Stomach (tissue), 9 donors: Measurements from ENCODE around the gene RAB30. TPM values are rescaled to one million over a fixed set of nuclear protein-coding genes. Genes with fewer than 3 reads are reported as not detected.

ENCODE experiments used
- DNase-seq, 2 donors: peaks; one replicate each; pipeline versions ENCODE4 v3.0.0 to v3.0.0-alpha.2; 2013 to 2019
- H3K27ac ChIP-seq, 5 donors: fragments of 200-600 bp in 4 of 5; sonication (generic) in 4 of 5; one replicate each; pipeline ENCODE4 v1.5.1; 2013 to 2019; ENCODE audit warnings: mild to moderate bottlenecking in 1 of 5, moderate library complexity in 1 of 5
- H3K27me3 ChIP-seq, 3 donors: fragments of 200-600 bp; sonication (generic); one replicate each; pipeline ENCODE4 v1.5.1; 2017 to 2019; ENCODE audit warnings: mixed run types in 1 of 3
- H3K36me3 ChIP-seq, 4 donors: fragments of 200-600 bp; sonication (generic); 1 replicate in 3 of 4; 2 replicates in 1 of 4; pipeline ENCODE4 v1.5.1; 2016 to 2019
- H3K4me1 ChIP-seq, 4 donors: fragments of 200-600 bp; sonication (generic); one replicate each; pipeline ENCODE4 v1.5.1; 2016 to 2019
- H3K4me3 ChIP-seq, 4 donors: fragments of 200-600 bp; sonication (generic) in 3 of 4; one replicate each; pipeline ENCODE4 v1.5.1; 2016 to 2019; ENCODE audit warnings: mild to moderate bottlenecking in 1 of 4
- H3K9me3 ChIP-seq, 4 donors: fragments of 200-600 bp; sonication (generic); one replicate each; pipeline ENCODE4 v1.5.1; 2016 to 2019
- CTCF ChIP-seq, 7 experiments: fragments of 450-650 bp in 4 of 7; fragments of 200-600 bp in 3 of 7; sonication (generic) in 3 of 7; IDR thresholded peaks; one replicate each; pipeline ENCODE4 v1.5.1; 2016 to 2019; ENCODE audit warnings: antibody characterized with exemption in 7 of 7, control low read depth in 2 of 7, mild to moderate bottlenecking in 1 of 7
- EP300 ChIP-seq: sonication (generic); formaldehyde crosslinking; IDR thresholded peaks from one replicate; pipeline ENCODE4 v1.6.1; 2017; ENCODE audit warnings: antibody characterized with exemption
- POLR2A ChIP-seq, 4 donors: fragments of 450-650 bp; IDR thresholded peaks; one replicate each; pipeline ENCODE4 v1.6.1; 2016; ENCODE audit warnings: antibody characterized with exemption in 4 of 4, control low read depth in 2 of 4, mild to moderate bottlenecking in 1 of 4, moderate library complexity in 1 of 4
- POLR2AphosphoS5 ChIP-seq, 3 donors: sonication (generic); formaldehyde crosslinking; IDR thresholded peaks; one replicate each; pipeline ENCODE4 v1.6.1; 2016; ENCODE audit warnings: antibody characterized with exemption in 3 of 3
- WGBS, 5 donors: extraction: QIAGEN DNeasy Blood & Tissue Kit in 3 of 5; methylation state at CpG; one replicate each; pipeline versions ENCODE4 v1.1.5 to v1.1.7; 2013 to 2018; 5-methylcytosine and 5-hydroxymethylcytosine counted together
- intact Hi-C: fragments of 100-400 bp; cut with DNase I; formaldehyde crosslinking; loops from one replicate; pipeline ENCODE4 v1.15.1; 2023; ENCODE audit warnings: low total_unique reads
- polyA plus RNA-seq, 3 donors: library from polyadenylated mRNA; stranded (reverse); fragments of 200-250 nt; gene quantifications; one replicate each; pipeline ENCODE4 v1.2.3, GENCODE V29; 2013
- total RNA-seq, 5 donors: library from RNA; depleted of rRNA; stranded (reverse); fragments of >200 nt; gene quantifications; one replicate each; pipeline versions ENCODE4 v1.1.0 to v1.2.3, GENCODE V29; 2014 to 2016
- donor health status: healthy with polysubstance abuse.
- donor health status: Bipolar disorder and iron deficiency.
- donor health status: healthy.

RAB30 gene
- total and polyA plus RNA-seq, 8 donors: 0.29 to 14.0 (median 3.1) TPM

GRCh38 chr11:82980292-82980691 is 91.4 kb downstream of the RAB30 start:
- H3K9me3 ChIP-seq: no peaks in the 10 kb centered on the region
- H3K36me3 ChIP-seq: peaks cover 3 to 32% (median 28%) of the 10 kb centered on the region in 4 donors
- no peak for DNase-seq
- peaks cover 0 to 8% (median 0%) of the 10 kb centered on the region in 4 donors for H3K4me1 ChIP-seq
- TF ChIP-seq POLR2A (IDR thresholded peaks at IDR 0.05): no peak
- TF ChIP-seq EP300: no peak
- TF ChIP-seq POLR2AphosphoS5 (IDR thresholded peaks at IDR 0.05): no peak
- no peak for TF ChIP-seq CTCF (IDR thresholded peaks at IDR 0.05)
- intact Hi-C loops: no loop called here
- no peak overlapping the region for H3K27ac ChIP-seq
- no peaks in the 10 kb centered on the region for H3K27me3 ChIP-seq
- H3K4me3 ChIP-seq: no peak overlapping the region

- Histone ChIP-seq H3K27me3 (no peaks in the 10 kb centered on the region), H3K9me3 (no peaks in the 10 kb centered on the region), H3K36me3 (peaks cover 3 to 27% (median 25%) of the 10 kb centered on the region in 4 donors), H3K4me1 (peaks cover 0 to 8% (median 0%) of the 10 kb centered on the region in 4 donors), H3K27ac (no peak overlapping the region), H3K4me3 (no peak overlapping the region)
- intact Hi-C loops: no loop called here
- TF ChIP-seq CTCF (IDR thresholded peaks at IDR 0.05) (no peak), POLR2A (IDR thresholded peaks at IDR 0.05) (no peak), POLR2AphosphoS5 (IDR thresholded peaks at IDR 0.05) (no peak), EP300 (no peak)
- no peak for DNase-seq
Measured at GRCh38 chr11:82979824-82980223, 91.9 kb downstream of the RAB30 start.

- 70 to 83% (median 79%) methylated on average over 6 of the region's 6 CpGs for WGBS, 5 donors
Measured at GRCh38 chr11:82978422-82979099, 93.1 kb downstream of the RAB30 start.

GRCh38 chr11:82976786-82977185 is 94.9 kb downstream of the RAB30 start:
- intact Hi-C loops: no loop called here
- Histone ChIP-seq H3K4me3 (no peak overlapping the region), H3K27me3 (no peaks in the 10 kb centered on the region), H3K9me3 (no peaks in the 10 kb centered on the region), H3K4me1 (peaks cover 0 to 8% (median 0%) of the 10 kb centered on the region in 4 donors), H3K27ac (no peak overlapping the region), H3K36me3 (peaks cover under 1 to 11% (median 5%) of the 10 kb centered on the region in 4 donors)
- TF ChIP-seq POLR2A (IDR thresholded peaks at IDR 0.05) (no peak), CTCF (IDR thresholded peaks at IDR 0.05) (no peak), EP300 (no peak), POLR2AphosphoS5 (IDR thresholded peaks at IDR 0.05) (no peak)
- DNase-seq: no peak

More at GRCh38 chr11:82978422-82979099, 93.1 kb downstream of the RAB30 start:
- no peak for DNase-seq
- TF ChIP-seq POLR2AphosphoS5 (IDR thresholded peaks at IDR 0.05): no peak
- TF ChIP-seq CTCF (IDR thresholded peaks at IDR 0.05): no peak
- TF ChIP-seq EP300: no peak
- no peak for TF ChIP-seq POLR2A (IDR thresholded peaks at IDR 0.05)
- intact Hi-C loops: no loop called here
- Histone ChIP-seq H3K9me3 (no peaks in the 10 kb centered on the region), H3K36me3 (peaks cover 3 to 17% (median 15%) of the 10 kb centered on the region in 4 donors), H3K4me1 (peaks cover 0 to 8% (median 0%) of the 10 kb centered on the region in 4 donors), H3K27ac (no peak overlapping the region), H3K4me3 (no peak overlapping the region), H3K27me3 (no peaks in the 10 kb centered on the region)
